Loucy (cell line): ENCODE results near the gene KIAA0232.
"Not testable (repeated sequence)": the region's sequence is repeated elsewhere in the genome, so short reads cannot be mapped to it uniquely, and the experiment has no call there.

ENCODE experiments used
- H2AFZ ChIP-seq: fragments of 200-600 bp; sonication (generic); 2 replicates; pipeline ENCODE4 v1.6.0; 2016; ENCODE audit warnings: antibody characterized with exemption, mild to moderate bottlenecking, low read length, moderate library complexity
- H3F3A ChIP-seq: fragments of 200-600 bp; 2 replicates; pipeline ENCODE4 v1.6.0; 2016; ENCODE audit warnings: antibody characterized with exemption, low read depth, mild to moderate bottlenecking
- H3K27me3 ChIP-seq: fragments of 200-600 bp; sonication (generic); 2 replicates; pipeline ENCODE4 v1.6.1; 2014; ENCODE audit warnings: low read length, mild to moderate bottlenecking; ENCODE audit not compliant: insufficient read depth, poor library complexity, severe bottlenecking
- H3K36me3 ChIP-seq: fragments of 200-600 bp; sonication (generic); 2 replicates; pipeline ENCODE4 v1.6.1; 2016; ENCODE audit warnings: low read length; ENCODE audit not compliant: insufficient read depth
- H3K4me1 ChIP-seq: fragments of 200-600 bp; sonication (generic); 2 replicates; pipeline ENCODE4 v1.5.1; 2014; ENCODE audit warnings: low read length, mild to moderate bottlenecking; ENCODE audit not compliant: insufficient read depth, poor library complexity, severe bottlenecking
- H3K4me2 ChIP-seq: fragments of 200-600 bp; sonication (generic); 2 replicates; pipeline ENCODE4 v1.6.0; 2014; ENCODE audit warnings: antibody characterized with exemption, low read length, low read depth, mild to moderate bottlenecking; ENCODE audit not compliant: poor library complexity, severe bottlenecking
- H3K4me3 ChIP-seq: fragments of 200-600 bp; sonication (generic); 2 replicates; pipeline ENCODE4 v1.5.1; 2014; ENCODE audit warnings: low read length, mild to moderate bottlenecking, mixed read lengths; ENCODE audit not compliant: poor library complexity, severe bottlenecking
- H3K79me2 ChIP-seq: fragments of 200-600 bp; sonication (generic); 2 replicates; pipeline ENCODE4 v1.6.1; 2014; ENCODE audit warnings: low read length; ENCODE audit not compliant: insufficient read depth
- H3K9ac ChIP-seq: fragments of 200-600 bp; sonication (generic); 2 replicates; pipeline ENCODE4 v1.6.0; 2014; ENCODE audit warnings: mild to moderate bottlenecking, low read depth, low read length, moderate library complexity; ENCODE audit not compliant: poor library complexity, severe bottlenecking
- H3K9me2 ChIP-seq: fragments of 200-600 bp; sonication (generic); replicated peaks from 2 replicates; pipeline ENCODE4 v1.6.1; 2016; ENCODE audit warnings: low read depth, low read length, mixed read lengths
- H3K9me3 ChIP-seq: fragments of 200-600 bp; sonication (generic); 2 replicates; pipeline ENCODE4 v1.6.1; 2014; ENCODE audit warnings: mild to moderate bottlenecking, antibody characterized with exemption, low read length, low read depth; ENCODE audit not compliant: insufficient read depth
- H4K20me1 ChIP-seq: fragments of 200-600 bp; sonication (generic); 2 replicates; pipeline ENCODE4 v1.6.0; 2014; ENCODE audit warnings: antibody characterized with exemption, low read length, mild to moderate bottlenecking; ENCODE audit not compliant: insufficient read depth, poor library complexity, severe bottlenecking
- CTCF ChIP-seq: fragments of 200-600 bp; sonication (generic); conservative IDR thresholded peaks from 2 replicates; pipeline ENCODE4 v1.5.1; 2014; ENCODE audit warnings: mild to moderate bottlenecking, antibody characterized with exemption, low read length
- EZH2phosphoT487 ChIP-seq: fragments of 200-600 bp; IDR thresholded peaks from 2 replicates; pipeline ENCODE4 v1.6.1; 2018; ENCODE audit warnings: antibody characterized with exemption, mild to moderate bottlenecking, moderate library complexity, borderline replicate concordance

The KIAA0232 gene

DNA sequence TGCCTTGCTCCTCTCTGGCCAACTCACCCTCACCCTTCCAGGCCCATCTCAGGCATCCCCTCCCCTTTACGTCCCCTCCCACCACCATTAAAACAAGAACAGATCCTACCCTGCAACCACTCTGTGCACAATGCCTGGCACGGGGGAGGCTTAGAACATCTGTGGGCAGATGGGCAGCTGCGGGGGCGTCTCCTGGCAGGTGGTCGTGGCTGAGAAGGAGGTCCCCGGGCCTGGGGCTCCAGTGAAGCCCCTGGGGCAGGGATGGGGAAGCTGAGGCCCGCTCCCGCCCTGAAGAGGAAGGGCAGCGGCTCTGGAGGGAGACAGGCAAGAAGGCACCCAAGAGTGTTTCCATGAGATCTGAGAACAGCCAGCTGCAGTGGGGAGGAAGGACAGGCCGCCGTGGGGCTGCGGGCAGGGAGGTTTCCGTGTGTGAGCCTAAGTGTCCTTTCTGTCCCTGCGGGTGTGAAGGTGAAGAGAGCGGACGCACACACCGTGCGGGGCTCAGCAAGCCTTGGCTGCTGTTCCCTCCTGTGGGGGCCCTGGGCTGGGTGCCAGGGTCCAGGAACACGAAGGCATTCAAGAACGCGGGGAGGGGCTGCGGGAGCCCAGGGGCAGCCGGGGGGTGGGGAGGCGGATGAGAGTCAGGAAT lies 119.3 kb downstream of the KIAA0232 start:
- H3K36me3 ChIP-seq = no peaks in the 10 kb centered on the region
- H3K79me2 ChIP-seq = no peaks in the 10 kb centered on the region
- peaks cover 3% of the 10 kb centered on the region for H3K4me1 ChIP-seq
- H3K9me2 ChIP-seq = no peaks in the 10 kb centered on the region
- no peaks in the 10 kb centered on the region for H3K27me3 ChIP-seq
- H4K20me1 ChIP-seq = no peaks in the 10 kb centered on the region
- no peak overlapping the region for H3K9ac ChIP-seq
- no peak overlapping the region for H2AFZ ChIP-seq
- H3K4me3 ChIP-seq = no peak overlapping the region
- TF ChIP-seq CTCF (no peak), EZH2phosphoT487 (no peak)
- H3F3A ChIP-seq = no peaks in the 10 kb centered on the region
- no peaks in the 10 kb centered on the region for H3K9me3 ChIP-seq
- H3K4me2 ChIP-seq = no peak overlapping the region

DNA sequence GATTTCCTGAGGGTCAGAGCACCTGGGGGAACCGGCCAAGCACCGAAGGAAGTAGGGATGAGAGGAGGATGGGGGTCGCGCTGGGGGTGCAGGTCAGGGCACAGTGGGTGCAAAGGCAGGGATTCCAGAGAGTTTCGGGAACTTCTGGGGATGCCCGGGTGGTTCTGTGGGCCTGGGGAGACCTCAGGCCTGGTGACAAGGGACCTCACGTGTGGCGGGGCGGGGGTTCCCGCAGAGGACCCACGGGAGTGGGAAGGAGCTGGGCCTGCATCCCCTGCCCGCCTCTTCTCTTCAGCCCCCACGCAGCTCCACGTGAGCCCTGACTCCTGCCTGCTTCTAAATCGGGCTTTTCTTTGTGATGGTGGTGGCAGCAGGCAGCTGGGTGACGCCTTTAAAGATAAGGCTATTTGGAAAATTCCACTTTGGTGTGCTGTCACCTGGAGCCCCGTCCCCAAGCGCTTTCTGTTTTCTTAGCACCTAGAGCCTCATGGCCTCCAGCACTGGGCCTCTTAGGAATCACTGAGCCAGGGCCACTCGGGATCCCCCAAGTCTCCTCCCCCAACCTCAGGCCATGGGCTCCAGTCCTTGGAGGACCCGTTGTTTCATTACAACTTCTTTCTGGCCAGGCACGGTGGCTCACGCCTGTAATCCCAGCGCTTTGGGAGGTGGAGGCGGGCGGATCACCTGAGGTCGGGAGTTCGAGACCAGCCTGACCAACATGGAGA lies 120.0 kb downstream of the KIAA0232 start:
- Histone ChIP-seq H4K20me1 (no peaks in the 10 kb centered on the region), H3K9me2 (no peaks in the 10 kb centered on the region), H3K4me2 (no peak overlapping the region), H3K79me2 (no peaks in the 10 kb centered on the region), H3K9me3 (no peaks in the 10 kb centered on the region), H3K4me3 (no peak overlapping the region), H3K27me3 (no peaks in the 10 kb centered on the region), H3K36me3 (no peaks in the 10 kb centered on the region), H3F3A (no peaks in the 10 kb centered on the region), H3K9ac (no peak overlapping the region), H3K4me1 (peaks cover 3% of the 10 kb centered on the region), H2AFZ (no peak overlapping the region)
- TF ChIP-seq EZH2phosphoT487 = no peak
- TF ChIP-seq CTCF = no peak

- no peaks in the 10 kb centered on the region for H3K9me2 ChIP-seq
- peaks cover 13% of the 10 kb centered on the region for H3K4me1 ChIP-seq
- H3F3A ChIP-seq = no peaks in the 10 kb centered on the region
- H3K4me3 ChIP-seq = no peak overlapping the region
- H3K36me3 ChIP-seq = no peaks in the 10 kb centered on the region
- H2AFZ ChIP-seq = no peak overlapping the region
- H3K27me3 ChIP-seq = no peaks in the 10 kb centered on the region
- H3K79me2 ChIP-seq = peaks cover 8% of the 10 kb centered on the region; the same call in 1 of the 2 replicates
- H3K4me2 ChIP-seq = no peak overlapping the region
- no peak overlapping the region for H3K9ac ChIP-seq
- H3K9me3 ChIP-seq = no peaks in the 10 kb centered on the region
- TF ChIP-seq EZH2phosphoT487 = no peak
- TF ChIP-seq CTCF = no peak
- peaks cover 8% of the 10 kb centered on the region for H4K20me1 ChIP-seq
Measured at GRCh38 chr4:6905516-6906445, 123.3 kb downstream of the KIAA0232 start.

- H3K36me3 ChIP-seq, H3F3A ChIP-seq, H2AFZ ChIP-seq, H3K4me3 ChIP-seq, H3K9ac ChIP-seq, H3K4me2 ChIP-seq, H3K9me2 ChIP-seq, H3K27me3 ChIP-seq, H3K9me3 ChIP-seq: not testable (repeated sequence)
- peaks cover 19% of the 10 kb centered on the region for H3K4me1 ChIP-seq
- H4K20me1 ChIP-seq = peaks cover 13% of the 10 kb centered on the region
- H3K79me2 ChIP-seq = peaks cover 15% of the 10 kb centered on the region; the same call in 1 of the 2 replicates
Measured at GRCh38 chr4:6906486-6906885, 124.0 kb downstream of the KIAA0232 start.
